HG02763 (cell line): ENCODE results near the gene INTS3.

Experiments used
- ATAC-seq: cut with Tn5 transposase; IDR thresholded peaks from one replicate; pipeline ENCODE4 v1.9.1; 2021; ENCODE audit warnings: mild to moderate bottlenecking, moderate library complexity; ENCODE audit not compliant: unreplicated experiment

The INTS3 gene

GRCh38 chr1:153795934-153796785 is 68.3 kb downstream of the INTS3 start:
- no peak for ATAC-seq

DNA sequence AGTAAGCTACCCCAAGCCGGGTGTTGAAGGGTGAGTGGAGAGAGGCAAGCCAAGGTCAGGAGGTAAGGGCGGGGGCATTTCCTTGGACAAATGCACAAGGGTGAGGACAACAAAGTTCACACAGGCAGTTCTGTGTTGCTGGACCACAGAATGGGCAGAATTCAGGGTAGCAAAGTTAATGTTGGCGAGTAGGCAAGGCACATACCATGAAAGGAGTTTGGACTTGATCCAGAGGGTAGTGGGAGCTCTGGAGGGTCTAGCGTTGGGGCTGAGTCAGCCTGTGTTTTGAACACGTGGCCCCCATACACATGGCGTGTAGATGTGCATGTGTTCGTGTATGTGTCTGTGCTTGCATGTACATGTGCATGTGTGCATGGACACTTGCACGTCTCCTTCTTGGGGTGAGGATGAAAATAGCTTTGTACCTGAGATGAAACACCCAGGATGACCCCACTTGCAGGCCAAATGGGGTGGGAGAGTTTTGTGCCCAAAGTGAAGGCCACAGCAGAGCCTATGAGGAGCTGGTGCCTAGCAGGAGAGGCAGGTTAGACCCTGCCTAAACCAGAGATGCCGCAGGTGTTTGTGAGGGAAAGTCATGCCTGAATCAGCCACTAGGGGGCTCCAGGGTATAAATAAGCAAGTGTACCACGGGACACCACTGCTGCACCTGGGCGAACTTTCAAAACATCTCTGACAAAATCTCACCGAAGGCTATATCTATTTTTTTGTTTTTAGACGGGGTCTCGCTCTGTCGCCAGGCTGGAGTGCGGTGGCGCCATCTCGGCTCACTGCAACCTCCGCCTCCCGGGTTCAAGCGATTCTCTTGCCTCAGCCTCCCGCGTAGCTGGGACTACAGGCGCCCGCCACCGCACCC is 69.2 kb downstream of the INTS3 start:
- no peak for ATAC-seq

- ATAC-seq, result no peak
Measured at GRCh38 chr1:153798468-153798780, 70.6 kb downstream of the INTS3 start.

GRCh38 chr1:153799016-153799415 is 71.2 kb downstream of the INTS3 start:
- no peak for ATAC-seq

- no peak for ATAC-seq
Measured at GRCh38 chr1:153799566-153800465, 72.0 kb downstream of the INTS3 start.

- ATAC-seq, result no peak
Measured at GRCh38 chr1:153800516-153800915, 72.7 kb downstream of the INTS3 start.

DNA sequence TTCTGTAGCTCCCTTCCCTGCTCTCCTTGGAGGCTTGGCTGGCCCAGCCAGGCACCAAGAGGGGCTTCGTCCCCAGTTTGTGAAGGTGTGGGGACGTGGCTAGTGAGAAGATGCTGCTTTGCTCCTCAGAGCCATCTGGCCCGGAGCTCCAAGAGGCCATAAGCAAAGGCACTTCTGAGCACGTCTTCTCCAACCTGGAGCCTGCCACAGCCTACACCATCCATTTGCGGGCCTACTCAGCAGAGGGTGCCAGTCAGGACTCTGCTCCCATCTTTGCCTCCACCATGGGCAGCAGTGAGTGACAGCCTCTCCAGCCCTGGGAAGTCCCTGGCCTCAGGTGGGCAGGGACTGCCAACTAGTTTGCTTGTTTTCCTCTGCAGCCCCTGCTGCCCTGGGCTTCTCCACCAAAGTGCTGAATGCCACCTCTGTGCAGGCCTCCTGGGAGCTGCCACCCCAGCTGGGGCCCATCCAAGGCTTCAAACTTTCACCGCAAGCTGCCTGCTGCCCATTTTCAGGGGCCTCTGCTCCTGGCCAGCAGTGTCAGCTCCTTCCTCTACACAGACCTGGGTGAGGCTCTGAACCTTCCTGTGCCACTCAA is 73.3 kb downstream of the INTS3 start:
- ATAC-seq, result no peak

DNA sequence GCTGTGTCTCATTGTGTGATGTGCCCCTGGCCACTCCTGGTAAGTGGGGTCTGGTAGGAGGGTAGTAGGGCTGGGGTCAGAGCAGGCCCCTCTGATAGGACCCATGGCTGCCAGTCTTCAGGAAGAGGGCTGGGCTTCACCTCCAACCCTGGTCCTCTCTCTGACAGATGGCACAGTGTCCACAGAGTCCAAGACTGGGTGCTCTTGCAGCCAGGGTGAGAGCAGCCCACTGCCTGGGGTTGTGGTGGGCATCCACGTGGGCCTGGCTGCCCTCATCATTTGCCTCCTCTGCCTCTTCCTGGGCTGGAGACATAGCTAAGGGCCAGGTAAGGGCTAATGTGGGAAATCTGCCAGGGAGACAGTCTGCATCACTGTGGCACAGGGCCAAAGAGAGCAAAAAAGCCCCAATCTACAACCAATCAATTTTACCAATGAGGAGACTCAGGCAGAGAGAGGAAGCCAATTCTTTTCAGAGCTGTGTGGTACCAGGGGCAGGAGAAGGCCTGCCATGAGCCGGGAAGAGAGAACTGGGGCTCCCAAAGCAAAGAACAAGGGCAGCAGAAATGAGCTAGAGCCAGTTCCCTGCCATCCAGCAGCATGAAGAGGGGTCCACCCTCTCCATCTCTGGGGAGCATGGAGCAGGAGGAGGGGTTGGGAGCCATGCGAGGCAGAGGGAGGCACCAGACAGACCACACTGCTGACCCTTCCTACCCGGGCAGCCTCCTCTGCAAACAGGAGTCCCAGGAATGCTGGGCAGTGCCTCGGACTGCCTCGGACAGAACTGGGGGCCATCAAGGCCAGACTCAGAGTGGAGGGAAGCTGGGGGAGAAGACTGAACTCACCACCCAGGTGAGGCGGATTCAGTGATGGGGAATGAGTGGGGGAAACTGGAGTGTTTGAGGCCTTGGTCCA is 74.2 kb downstream of the INTS3 start:
- no peak for ATAC-seq

DNA sequence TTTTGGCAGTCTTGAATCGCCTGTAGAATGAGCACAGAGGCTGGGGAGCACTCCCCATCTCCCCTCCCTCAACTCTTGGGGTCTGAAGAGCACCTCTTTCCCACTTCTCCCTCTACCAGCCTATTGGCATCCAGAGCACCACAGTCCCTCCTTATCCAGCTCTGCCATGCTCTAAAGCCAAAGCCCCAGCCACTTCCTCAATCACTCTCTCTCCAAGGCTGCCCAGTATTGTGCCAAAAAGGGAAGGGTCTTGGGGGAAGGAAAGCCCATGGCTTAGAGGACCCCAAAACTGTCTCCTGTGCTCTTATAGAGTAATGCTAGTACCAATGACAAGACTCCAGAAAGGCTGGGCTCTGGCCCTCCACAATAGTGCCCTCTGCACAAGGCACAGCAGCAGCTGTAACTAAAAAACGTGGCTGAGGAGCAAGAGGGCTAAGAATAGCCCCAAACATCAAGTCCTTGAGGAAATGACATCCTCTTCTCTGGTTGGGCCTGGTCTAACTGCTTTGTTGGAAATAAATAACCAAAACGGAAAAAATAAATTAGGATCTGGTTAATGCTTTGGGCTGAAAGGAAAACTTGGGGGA is 75.7 kb downstream of the INTS3 start:
- ATAC-seq, result no peak

DNA sequence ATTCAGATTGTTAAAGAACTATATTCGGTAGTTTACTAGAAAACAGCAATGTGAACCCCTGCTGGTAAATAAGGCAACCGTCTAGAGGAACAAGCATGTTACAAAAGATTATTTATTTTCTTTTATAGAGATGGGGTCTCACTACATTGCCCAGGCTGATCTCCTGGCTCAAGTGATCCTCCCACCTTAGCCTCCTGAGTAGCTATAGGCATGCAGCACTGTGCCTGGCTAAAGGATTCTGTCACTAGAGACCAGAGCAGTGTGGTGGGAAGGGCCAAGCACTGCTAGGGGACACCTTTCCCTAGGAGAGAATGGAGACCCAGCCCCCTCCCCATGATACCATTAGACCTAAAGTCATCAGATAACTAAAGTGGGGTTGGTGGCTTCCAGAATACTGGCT is 76.3 kb downstream of the INTS3 start:
- ATAC-seq, result no peak

DNA sequence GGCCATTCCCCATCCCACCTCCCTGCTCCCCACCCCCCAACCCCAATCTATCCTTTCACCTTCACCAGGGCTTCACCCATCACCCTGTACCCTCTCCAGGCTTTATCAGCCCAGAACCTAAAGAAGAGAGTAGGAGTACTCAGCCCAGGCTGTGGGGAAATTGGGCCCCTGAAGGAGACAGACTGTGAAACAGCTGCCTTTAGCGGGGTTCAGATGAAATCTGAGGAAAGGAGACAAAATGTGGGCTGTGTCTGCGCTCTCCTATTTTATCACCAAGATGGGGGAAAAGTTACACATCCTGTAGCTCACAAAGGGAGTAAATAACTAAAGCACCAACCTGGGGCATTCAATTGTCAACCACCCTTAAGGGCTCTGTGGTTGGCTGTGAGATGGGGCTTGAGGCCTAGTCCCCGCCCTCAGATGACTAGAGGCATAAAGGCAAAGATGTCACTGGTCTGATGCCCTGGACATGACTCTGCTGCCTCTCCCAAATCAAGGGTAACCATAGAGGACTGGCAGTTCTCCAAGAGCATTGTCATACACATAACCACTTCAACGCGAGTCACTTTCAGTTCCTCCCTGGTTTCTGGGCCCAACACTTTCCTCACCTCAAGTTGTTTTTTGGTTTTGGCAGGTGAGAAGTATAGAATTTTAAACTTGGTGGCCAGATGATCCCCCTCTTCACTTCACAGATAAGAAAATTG is 77.3 kb downstream of the INTS3 start:
- peak; percentile 91 for ATAC-seq

DNA sequence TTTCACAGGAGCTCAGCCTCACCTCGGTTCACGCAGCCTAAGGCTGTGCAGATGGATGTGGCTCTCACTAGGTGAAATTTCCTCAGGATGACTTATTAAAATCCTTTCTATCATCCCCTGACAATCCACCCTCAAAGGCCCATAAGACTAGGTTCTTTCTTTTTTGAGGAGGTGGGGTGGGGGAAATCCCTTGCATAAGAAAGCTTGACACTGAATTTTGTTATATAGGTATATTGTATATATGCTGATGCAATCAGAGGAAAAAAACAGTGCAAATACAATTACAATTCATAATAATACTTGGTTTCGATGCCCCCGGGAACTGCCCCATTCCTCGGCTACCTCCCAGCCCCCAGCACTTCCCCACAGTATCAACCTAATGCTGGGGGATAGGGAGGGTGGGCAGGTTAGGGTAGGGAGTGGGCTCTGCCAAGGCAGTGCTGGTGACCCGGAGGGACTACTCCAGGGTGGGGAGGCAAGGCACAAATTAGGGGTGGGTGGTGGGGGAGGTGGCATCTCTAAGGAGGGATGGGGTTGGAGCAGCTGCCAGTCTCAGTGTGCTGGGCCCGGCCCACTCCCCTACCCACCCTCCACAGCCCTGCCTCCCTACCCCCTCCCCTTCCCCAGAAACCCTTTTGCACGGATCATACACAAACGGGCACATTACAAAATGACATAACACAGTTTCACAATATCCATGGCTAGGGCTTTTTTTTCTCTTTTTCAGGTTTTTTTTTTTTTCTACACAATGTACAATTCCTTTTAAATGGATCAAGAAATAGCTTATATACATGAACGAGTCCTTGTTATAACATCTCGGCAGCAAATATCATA is 78.3 kb downstream of the INTS3 start:
- ATAC-seq, result no peak

DNA sequence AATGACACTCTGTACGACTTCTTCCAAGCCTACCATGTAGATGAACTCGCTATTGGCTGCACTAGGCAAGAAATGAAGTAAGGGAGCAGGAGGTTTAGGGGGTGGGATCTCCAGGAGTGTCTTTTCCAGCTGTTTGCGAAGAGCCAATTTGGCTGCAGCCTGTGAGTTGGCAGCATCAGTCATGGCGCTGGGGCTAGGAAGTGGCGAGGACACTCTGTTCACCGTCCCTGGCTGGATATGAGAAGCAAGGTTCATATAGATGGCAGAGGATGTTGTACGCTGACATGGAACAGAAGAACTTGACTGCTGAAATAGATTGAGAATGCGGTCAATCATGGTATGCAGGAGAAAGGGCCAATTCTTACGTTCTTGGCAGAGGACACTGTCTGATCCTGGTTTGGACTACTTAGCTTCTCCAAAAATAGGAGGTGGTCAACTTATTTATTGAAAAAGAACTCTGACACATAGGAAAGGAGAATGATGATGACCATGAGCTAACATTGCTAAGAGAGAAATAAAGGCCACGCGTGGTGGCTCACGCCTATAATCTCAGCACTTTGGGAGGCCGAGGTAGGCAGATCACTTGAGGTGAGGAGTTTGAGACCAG is 88.5 kb downstream of the INTS3 start:
- ATAC-seq, result no peak

DNA sequence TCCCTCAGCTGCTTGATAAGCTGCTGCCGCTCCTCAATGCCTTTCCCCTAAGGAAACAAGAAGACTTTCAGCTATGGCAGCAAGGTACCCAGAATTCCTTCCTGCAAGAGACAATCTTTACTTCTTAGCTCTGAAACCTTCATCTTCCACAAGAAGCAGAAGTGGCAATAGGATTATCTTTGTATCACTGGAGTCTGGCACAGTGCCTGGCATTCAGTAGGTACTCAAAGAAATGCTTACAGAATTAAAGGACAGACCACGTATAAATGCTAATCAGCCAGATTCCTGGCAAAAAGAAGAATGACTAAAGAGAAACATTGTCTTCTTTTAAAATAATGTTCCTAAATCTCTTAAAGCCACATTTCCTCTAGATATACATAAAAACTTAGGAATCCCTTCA is 91.0 kb downstream of the INTS3 start:
- no peak for ATAC-seq
